Neural crest cell (in vitro differentiated cells): ENCODE results near the gene GSS. TPM values are rescaled to one million over a fixed set of nuclear protein-coding genes. Genes with fewer than 3 reads are reported as not detected.

Source experiments
- DNase-seq: peaks from one replicate; pipeline ENCODE4 v3.0.0; 2021; ENCODE audit warnings: low read depth, mixed read lengths, low spot score
- H3K27ac Mint-ChIP-seq: one replicate; pipeline ENCODE4 v1.8.0; 2021; ENCODE audit warnings: mild to moderate bottlenecking, mixed read lengths; ENCODE audit not compliant: unreplicated experiment
- H3K27me3 Mint-ChIP-seq: 2 replicates; pipeline ENCODE4 v1.8.0; 2021; ENCODE audit warnings: low read depth, mild to moderate bottlenecking, mixed read lengths
- H3K36me3 Mint-ChIP-seq: 2 replicates; pipeline ENCODE4 v1.8.0; 2021; ENCODE audit warnings: low read depth, mild to moderate bottlenecking, mixed read lengths
- H3K4me1 Mint-ChIP-seq: 2 replicates; pipeline ENCODE4 v1.8.0; 2021; ENCODE audit warnings: mixed read lengths
- H3K4me3 Mint-ChIP-seq: one replicate; pipeline ENCODE4 v1.8.0; 2021; ENCODE audit warnings: mild to moderate bottlenecking, mixed read lengths
- H3K9me3 Mint-ChIP-seq: 2 replicates; pipeline ENCODE4 v1.8.0; 2021; ENCODE audit warnings: mixed read lengths
- CTCF ChIP-seq: fragments of 200-600 bp; sonication (generic); conservative IDR thresholded peaks from 2 replicates; pipeline ENCODE4 v1.5.0; 2021; ENCODE audit warnings: antibody characterized with exemption, mild to moderate bottlenecking
- total RNA-seq: library from RNA; stranded (reverse); gene quantifications from 2 replicates; pipeline ENCODE4 v1.2.1, GENCODE V29; 2021

Gene GSS
- total RNA-seq, 1 donor from 2014 or later, result 78.8 TPM

- DNase-seq, result no peak
- Mint-ChIP-seq H3K27me3 (no peaks in the 10 kb centered on the region), H3K9me3 (no peaks in the 10 kb centered on the region), H3K36me3 (peaks cover 7% of the 10 kb centered on the region), H3K4me3 (no peak overlapping the region), H3K4me1 (no peaks in the 10 kb centered on the region), H3K27ac (no peak overlapping the region)
- TF ChIP-seq CTCF, result no peak
Observed at GRCh38 chr20:34887023-34887422, 68.6 kb downstream of the GSS start.

- Mint-ChIP-seq H3K9me3 (no peaks in the 10 kb centered on the region), H3K27me3 (no peaks in the 10 kb centered on the region), H3K36me3 (peaks cover 7% of the 10 kb centered on the region), H3K4me3 (no peak overlapping the region), H3K4me1 (no peaks in the 10 kb centered on the region), H3K27ac (no peak overlapping the region)
- no peak for TF ChIP-seq CTCF
- DNase-seq, result no peak
Observed at GRCh38 chr20:34886122-34886521, 69.5 kb downstream of the GSS start.

DNA sequence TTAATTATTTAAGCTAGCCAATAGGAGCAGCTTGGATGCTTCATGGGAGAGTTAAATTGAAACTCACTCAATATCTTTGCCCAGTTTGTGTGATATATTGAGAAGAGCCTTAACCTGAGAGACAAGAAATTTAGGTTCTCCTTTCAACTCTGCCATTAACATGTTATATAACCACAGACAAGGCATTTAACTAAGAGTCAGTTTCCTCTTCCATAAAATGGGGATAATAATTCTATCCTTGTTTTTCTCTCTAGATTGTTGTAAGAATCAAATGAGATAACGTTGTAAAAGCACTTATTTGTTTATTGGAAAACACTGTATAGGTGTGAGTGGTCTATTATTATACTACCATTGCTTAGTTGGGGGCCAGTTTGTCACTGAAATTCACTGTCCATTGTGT lies 71.3 kb downstream of the GSS start:
- H3K27ac Mint-ChIP-seq, result no peak overlapping the region
- no peak for DNase-seq
- no peaks in the 10 kb centered on the region for H3K27me3 Mint-ChIP-seq
- H3K36me3 Mint-ChIP-seq, result peaks cover 8% of the 10 kb centered on the region
- no peak overlapping the region for H3K4me3 Mint-ChIP-seq
- no peak for TF ChIP-seq CTCF
- H3K9me3 Mint-ChIP-seq, result no peaks in the 10 kb centered on the region
- H3K4me1 Mint-ChIP-seq, result peaks cover 6% of the 10 kb centered on the region

DNA sequence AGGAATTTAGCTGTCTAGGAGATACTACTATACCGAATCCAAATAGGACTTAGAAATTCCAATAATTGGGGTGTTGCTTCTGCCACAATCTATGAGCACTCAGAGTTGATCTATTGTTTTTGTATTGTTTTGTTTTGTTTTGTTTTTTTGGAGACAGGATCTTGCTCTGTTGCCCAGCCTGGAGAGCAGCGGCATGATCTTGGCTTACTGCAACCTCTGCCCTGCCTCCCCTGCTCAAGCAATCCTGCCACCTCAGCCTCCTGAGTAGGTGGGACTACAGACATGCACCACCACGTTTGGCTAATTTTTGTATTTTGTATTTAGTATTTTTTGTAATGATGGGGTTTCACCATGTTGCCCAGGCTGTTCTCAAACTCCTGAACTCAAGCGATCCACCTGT lies 71.8 kb downstream of the GSS start:
- no peak for DNase-seq
- H3K27me3 Mint-ChIP-seq, result no peaks in the 10 kb centered on the region
- no peak overlapping the region for H3K27ac Mint-ChIP-seq
- no peak for TF ChIP-seq CTCF
- H3K4me1 Mint-ChIP-seq, result peaks cover 9% of the 10 kb centered on the region
- peaks cover 10% of the 10 kb centered on the region for H3K36me3 Mint-ChIP-seq
- no peak overlapping the region for H3K4me3 Mint-ChIP-seq
- H3K9me3 Mint-ChIP-seq, result no peaks in the 10 kb centered on the region

- Mint-ChIP-seq H3K36me3 (peaks cover 4% of the 10 kb centered on the region), H3K4me3 (no peak overlapping the region), H3K9me3 (no peaks in the 10 kb centered on the region), H3K27ac (no peak overlapping the region), H3K27me3 (no peaks in the 10 kb centered on the region), H3K4me1 (peaks cover 13% of the 10 kb centered on the region)
- no peak for TF ChIP-seq CTCF
- DNase-seq, result no peak
Observed at GRCh38 chr20:34883087-34883688, 72.4 kb downstream of the GSS start.
